HEK293 (cell line): Measurements from ENCODE around the gene ITGAX.

Source experiments
- CTCF ChIA-PET: fragments of 350-600 bp; formaldehyde crosslinking; extraction: SDS; loops from one replicate; lab custom pipeline; 2021; ENCODE audit warnings: antibody characterized with exemption; lab: Yijun Ruan, JAX
- POLR2A ChIA-PET: fragments of 300-600 bp; formaldehyde crosslinking; extraction: SDS; loops from one replicate; lab custom pipeline; 2020; ENCODE audit warnings: antibody characterized with exemption, inconsistent platforms; lab: Yijun Ruan, JAX
- H3K27ac ChIP-seq: fragments of 200-500 bp; sonication (Bioruptor generic); 2 replicates; pipeline ENCODE4 v1.5.1; 2014; ENCODE audit warnings: low read depth, low read length, control low read depth, inconsistent platforms; ENCODE audit errors: extremely low read depth
- H3K36me3 ChIP-seq, 2 experiments: fragments of 200-500 bp in 1 of 2; sonication (Bioruptor generic) in 1 of 2; 1 replicate in 1 of 2; 2 replicates in 1 of 2; pipeline ENCODE4 v1.5.1; 2014 to 2017; ENCODE audit warnings: inconsistent platforms in 2 of 2, low read length in 2 of 2; ENCODE audit not compliant: control insufficient read depth in 2 of 2, insufficient read depth in 1 of 2
- H3K4me1 ChIP-seq: fragments of 200-500 bp; sonication (Bioruptor generic); 2 replicates; pipeline ENCODE4 v1.5.1; 2014; ENCODE audit warnings: mild to moderate bottlenecking, low read length, inconsistent platforms; ENCODE audit not compliant: control insufficient read depth, insufficient read depth
- H3K4me3 ChIP-seq: 2 replicates; pipeline ENCODE4 v1.5.1; 2011; ENCODE audit warnings: low read depth, mild to moderate bottlenecking, control low read depth, low read length, moderate library complexity
- H3K9me3 ChIP-seq: fragments of 200-500 bp; sonication (Bioruptor generic); 2 replicates; pipeline ENCODE4 v1.5.1; 2014; ENCODE audit warnings: low read depth, low read length, inconsistent platforms; ENCODE audit not compliant: control insufficient read depth, insufficient read depth
- BCL6B ChIP-seq: fragments of 450-650 bp; formaldehyde crosslinking; IDR thresholded peaks from 2 replicates; pipeline ENCODE4 v1.5.1; 2017; ENCODE audit warnings: missing biosample characterization, missing genetic modification characterization
- HOXA7 ChIP-seq: sonication (generic); formaldehyde crosslinking; IDR thresholded peaks from 2 replicates; pipeline ENCODE4 v1.8.1; 2022; ENCODE audit warnings: missing genetic modification reagents, borderline replicate concordance
- MYNN ChIP-seq: fragments of 450-650 bp; formaldehyde crosslinking; IDR thresholded peaks from 2 replicates; pipeline ENCODE4 v1.5.1; 2016; ENCODE audit warnings: missing biosample characterization, missing genetic modification characterization, borderline replicate concordance
- TRIM28 ChIP-seq: IDR thresholded peaks from 2 replicates; pipeline ENCODE4 v1.6.1; 2011; ENCODE audit warnings: low read length, control low read depth, borderline replicate concordance
- WT1 ChIP-seq: fragments of 450-650 bp; formaldehyde crosslinking; IDR thresholded peaks from 2 replicates; pipeline ENCODE4 v1.5.1; 2016; ENCODE audit warnings: missing biosample characterization, missing genetic modification characterization
- ZBTB1 ChIP-seq: fragments of 450-650 bp; formaldehyde crosslinking; IDR thresholded peaks from 2 replicates; pipeline ENCODE4 v1.5.1; 2016; ENCODE audit warnings: missing biosample characterization, missing genetic modification characterization
- ZBTB48 ChIP-seq: fragments of 450-650 bp; formaldehyde crosslinking; IDR thresholded peaks from 2 replicates; pipeline ENCODE4 v1.5.1; 2016; ENCODE audit warnings: missing biosample characterization, missing genetic modification characterization
- ZFP37 ChIP-seq: fragments of 450-650 bp; formaldehyde crosslinking; IDR thresholded peaks from 2 replicates; pipeline ENCODE4 v1.5.1; 2016; ENCODE audit warnings: missing biosample characterization, missing genetic modification characterization
- ZFP41 ChIP-seq: fragments of 450-650 bp; formaldehyde crosslinking; IDR thresholded peaks from 2 replicates; pipeline ENCODE4 v1.5.1; 2016; ENCODE audit warnings: missing biosample characterization, missing genetic modification characterization, borderline replicate concordance
- ZNF133 ChIP-seq: fragments of 450-650 bp; formaldehyde crosslinking; IDR thresholded peaks from 2 replicates; pipeline ENCODE4 v1.5.1; 2016; ENCODE audit warnings: missing biosample characterization, missing genetic modification characterization
- ZNF138 ChIP-seq: fragments of 450-650 bp; formaldehyde crosslinking; IDR thresholded peaks from 2 replicates; pipeline ENCODE4 v1.5.1; 2016; ENCODE audit warnings: missing biosample characterization, missing genetic modification characterization, borderline replicate concordance
- ZNF175 ChIP-seq: fragments of 450-650 bp; formaldehyde crosslinking; IDR thresholded peaks from 2 replicates; pipeline ENCODE4 v1.5.1; 2016; ENCODE audit warnings: missing biosample characterization, missing genetic modification characterization
- ZNF2 ChIP-seq: fragments of 450-650 bp; formaldehyde crosslinking; IDR thresholded peaks from 2 replicates; pipeline ENCODE4 v1.5.1; 2016; ENCODE audit warnings: missing biosample characterization, missing genetic modification characterization
- ZNF23 ChIP-seq: fragments of 450-650 bp; formaldehyde crosslinking; IDR thresholded peaks from 2 replicates; pipeline ENCODE4 v1.5.1; 2016; ENCODE audit warnings: missing biosample characterization, missing genetic modification characterization, borderline replicate concordance
- ZNF362 ChIP-seq: fragments of 450-650 bp; formaldehyde crosslinking; IDR thresholded peaks from 2 replicates; pipeline ENCODE4 v1.5.1; 2016; ENCODE audit warnings: missing biosample characterization, missing genetic modification characterization
- ZNF426 ChIP-seq: fragments of 450-650 bp; formaldehyde crosslinking; IDR thresholded peaks from 2 replicates; pipeline ENCODE4 v1.5.1; 2017; ENCODE audit warnings: missing biosample characterization, missing genetic modification characterization, mild to moderate bottlenecking, inconsistent platforms, moderate library complexity
- ZNF670 ChIP-seq: fragments of 450-650 bp; formaldehyde crosslinking; IDR thresholded peaks from 2 replicates; pipeline ENCODE4 v1.5.1; 2016; ENCODE audit warnings: missing biosample characterization, missing genetic modification characterization, low read depth
- ZNF677 ChIP-seq: fragments of 450-650 bp; IDR thresholded peaks from 2 replicates; pipeline ENCODE4 v1.5.0; 2018; ENCODE audit warnings: missing biosample characterization, mild to moderate bottlenecking, missing genetic modification characterization, moderate library complexity
- ZNF777 ChIP-seq: fragments of 450-650 bp; formaldehyde crosslinking; IDR thresholded peaks from 2 replicates; pipeline ENCODE4 v1.5.1; 2017; ENCODE audit warnings: missing biosample characterization, missing genetic modification characterization, borderline replicate concordance
- ZNF791 ChIP-seq: fragments of 450-650 bp; formaldehyde crosslinking; IDR thresholded peaks from 2 replicates; pipeline ENCODE4 v1.5.1; 2016; ENCODE audit warnings: missing biosample characterization, missing genetic modification characterization
- TF ChIP-seq, protein P1 (sequence below): fragments of 450-650 bp; formaldehyde crosslinking; IDR thresholded peaks from 2 replicates; pipeline ENCODE4 v1.5.1; 2016; ENCODE audit warnings: missing biosample characterization, missing genetic modification characterization, low read depth
- TF ChIP-seq, protein P2 (sequence below): fragments of 450-650 bp; formaldehyde crosslinking; conservative IDR thresholded peaks from 2 replicates; pipeline ENCODE4 v1.5.1; 2016; ENCODE audit warnings: low read depth, missing biosample characterization, missing genetic modification characterization
- TF ChIP-seq, protein P3 (sequence below): fragments of 450-650 bp; formaldehyde crosslinking; IDR thresholded peaks from 2 replicates; pipeline ENCODE4 v1.5.1; 2016; ENCODE audit warnings: missing biosample characterization, missing genetic modification characterization
- TF ChIP-seq, protein P4 (sequence below): fragments of 450-650 bp; formaldehyde crosslinking; IDR thresholded peaks from 2 replicates; pipeline ENCODE4 v1.5.1; 2016; ENCODE audit warnings: missing biosample characterization, missing genetic modification characterization

The ITGAX gene

GRCh38 chr16:31388535-31388934 lies 33.6 kb downstream of the ITGAX start:
- Histone ChIP-seq H3K36me3 (no peaks in the 10 kb centered on the region), H3K27ac (no peak overlapping the region), H3K9me3 (no peaks in the 10 kb centered on the region), H3K4me3 (no peak overlapping the region), H3K4me1 (peaks cover 7% of the 10 kb centered on the region)
- ChIA-PET CTCF (interaction anchor here (0.6 kb wide), 2 partner anchors 24 to 196 kb away, joined by 3 to 4 read pairs; no protein-coding TSS in a partner anchor), POLR2A (no interaction called here)
- TF ChIP-seq ZNF670 (tag by site-specific recombination) (no peak), ZNF138 (no peak), ZFP37 (no peak), ZBTB48 (tag by site-specific recombination) (no peak), ZNF362 (tag by site-specific recombination) (no peak), BCL6B (tag by site-specific recombination) (no peak), MYNN (no peak), ZNF426 (tag by site-specific recombination) (no peak), ZNF677 (tag by site-specific recombination) (no peak)
- TF ChIP-seq, protein P1, sequence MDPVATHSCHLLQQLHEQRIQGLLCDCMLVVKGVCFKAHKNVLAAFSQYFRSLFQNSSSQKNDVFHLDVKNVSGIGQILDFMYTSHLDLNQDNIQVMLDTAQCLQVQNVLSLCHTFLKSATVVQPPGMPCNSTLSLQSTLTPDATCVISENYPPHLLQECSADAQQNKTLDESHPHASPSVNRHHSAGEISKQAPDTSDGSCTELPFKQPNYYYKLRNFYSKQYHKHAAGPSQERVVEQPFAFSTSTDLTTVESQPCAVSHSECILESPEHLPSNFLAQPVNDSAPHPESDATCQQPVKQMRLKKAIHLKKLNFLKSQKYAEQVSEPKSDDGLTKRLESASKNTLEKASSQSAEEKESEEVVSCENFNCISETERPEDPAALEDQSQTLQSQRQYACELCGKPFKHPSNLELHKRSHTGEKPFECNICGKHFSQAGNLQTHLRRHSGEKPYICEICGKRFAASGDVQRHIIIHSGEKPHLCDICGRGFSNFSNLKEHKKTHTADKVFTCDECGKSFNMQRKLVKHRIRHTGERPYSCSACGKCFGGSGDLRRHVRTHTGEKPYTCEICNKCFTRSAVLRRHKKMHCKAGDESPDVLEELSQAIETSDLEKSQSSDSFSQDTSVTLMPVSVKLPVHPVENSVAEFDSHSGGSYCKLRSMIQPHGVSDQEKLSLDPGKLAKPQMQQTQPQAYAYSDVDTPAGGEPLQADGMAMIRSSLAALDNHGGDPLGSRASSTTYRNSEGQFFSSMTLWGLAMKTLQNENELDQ (tag by site-specific recombination): no peak
- TF ChIP-seq, protein P2, sequence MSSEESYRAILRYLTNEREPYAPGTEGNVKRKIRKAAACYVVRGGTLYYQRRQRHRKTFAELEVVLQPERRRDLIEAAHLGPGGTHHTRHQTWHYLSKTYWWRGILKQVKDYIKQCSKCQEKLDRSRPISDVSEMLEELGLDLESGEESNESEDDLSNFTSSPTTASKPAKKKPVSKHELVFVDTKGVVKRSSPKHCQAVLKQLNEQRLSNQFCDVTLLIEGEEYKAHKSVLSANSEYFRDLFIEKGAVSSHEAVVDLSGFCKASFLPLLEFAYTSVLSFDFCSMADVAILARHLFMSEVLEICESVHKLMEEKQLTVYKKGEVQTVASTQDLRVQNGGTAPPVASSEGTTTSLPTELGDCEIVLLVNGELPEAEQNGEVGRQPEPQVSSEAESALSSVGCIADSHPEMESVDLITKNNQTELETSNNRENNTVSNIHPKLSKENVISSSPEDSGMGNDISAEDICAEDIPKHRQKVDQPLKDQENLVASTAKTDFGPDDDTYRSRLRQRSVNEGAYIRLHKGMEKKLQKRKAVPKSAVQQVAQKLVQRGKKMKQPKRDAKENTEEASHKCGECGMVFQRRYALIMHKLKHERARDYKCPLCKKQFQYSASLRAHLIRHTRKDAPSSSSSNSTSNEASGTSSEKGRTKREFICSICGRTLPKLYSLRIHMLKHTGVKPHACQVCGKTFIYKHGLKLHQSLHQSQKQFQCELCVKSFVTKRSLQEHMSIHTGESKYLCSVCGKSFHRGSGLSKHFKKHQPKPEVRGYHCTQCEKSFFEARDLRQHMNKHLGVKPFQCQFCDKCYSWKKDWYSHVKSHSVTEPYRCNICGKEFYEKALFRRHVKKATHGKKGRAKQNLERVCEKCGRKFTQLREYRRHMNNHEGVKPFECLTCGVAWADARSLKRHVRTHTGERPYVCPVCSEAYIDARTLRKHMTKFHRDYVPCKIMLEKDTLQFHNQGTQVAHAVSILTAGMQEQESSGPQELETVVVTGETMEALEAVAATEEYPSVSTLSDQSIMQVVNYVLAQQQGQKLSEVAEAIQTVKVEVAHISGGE (tag by site-specific recombination): no peak
- TF ChIP-seq, protein P3, sequence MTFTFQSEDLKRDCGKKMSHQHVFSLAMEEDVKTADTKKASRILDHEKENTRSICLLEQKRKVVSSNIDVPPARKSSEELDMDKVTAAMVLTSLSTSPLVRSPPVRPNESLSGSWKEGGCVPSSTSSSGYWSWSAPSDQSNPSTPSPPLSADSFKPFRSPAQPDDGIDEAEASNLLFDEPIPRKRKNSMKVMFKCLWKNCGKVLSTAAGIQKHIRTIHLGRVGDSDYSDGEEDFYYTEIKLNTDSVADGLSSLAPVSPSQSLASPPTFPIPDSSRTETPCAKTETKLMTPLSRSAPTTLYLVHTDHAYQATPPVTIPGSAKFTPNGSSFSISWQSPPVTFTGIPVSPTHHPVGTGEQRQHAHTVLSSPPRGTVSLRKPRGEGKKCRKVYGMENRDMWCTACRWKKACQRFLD (tag by site-specific recombination): no peak

GRCh38 chr16:31390504-31391041 lies 35.6 kb downstream of the ITGAX start:
- Histone ChIP-seq H3K4me1 (peaks cover 7% of the 10 kb centered on the region), H3K4me3 (no peak overlapping the region), H3K36me3 (no peaks in the 10 kb centered on the region), H3K27ac (no peak overlapping the region), H3K9me3 (no peaks in the 10 kb centered on the region)
- ChIA-PET POLR2A (no interaction called here), CTCF (interaction anchor here (2.0 kb wide), 1 partner anchor 8 kb away, joined by 10 read pairs; no protein-coding TSS in a partner anchor)
- TF ChIP-seq, protein P4, sequence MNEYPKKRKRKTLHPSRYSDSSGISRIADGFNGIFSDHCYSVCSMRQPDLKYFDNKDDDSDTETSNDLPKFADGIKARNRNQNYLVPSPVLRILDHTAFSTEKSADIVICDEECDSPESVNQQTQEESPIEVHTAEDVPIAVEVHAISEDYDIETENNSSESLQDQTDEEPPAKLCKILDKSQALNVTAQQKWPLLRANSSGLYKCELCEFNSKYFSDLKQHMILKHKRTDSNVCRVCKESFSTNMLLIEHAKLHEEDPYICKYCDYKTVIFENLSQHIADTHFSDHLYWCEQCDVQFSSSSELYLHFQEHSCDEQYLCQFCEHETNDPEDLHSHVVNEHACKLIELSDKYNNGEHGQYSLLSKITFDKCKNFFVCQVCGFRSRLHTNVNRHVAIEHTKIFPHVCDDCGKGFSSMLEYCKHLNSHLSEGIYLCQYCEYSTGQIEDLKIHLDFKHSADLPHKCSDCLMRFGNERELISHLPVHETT (tag by site-specific recombination): no peak
- TF ChIP-seq ZNF2 (tag by site-specific recombination) (no peak), ZNF23 (tag by site-specific recombination) (no peak), ZNF791 (tag by site-specific recombination) (no peak), WT1 (tag by site-specific recombination) (no peak), ZNF175 (tag by site-specific recombination) (no peak), TRIM28 (no peak), ZFP41 (tag by site-specific recombination) (no peak), ZNF133 (tag by site-specific recombination) (no peak), ZBTB1 (tag by site-specific recombination) (no peak), ZNF777 (tag by site-specific recombination) (no peak), HOXA7 (CRISPR knock-in tag) (no peak)
